Esophagus muscularis mucosa (tissue), 4 donors: Measurements from ENCODE around the gene EXOC1.

Experiments
- CTCF ChIP-seq, 3 experiments: fragments of 200-600 bp in 2 of 3; fragments of 450-650 bp in 1 of 3; sonication (generic) in 2 of 3; IDR thresholded peaks; one replicate each; pipeline ENCODE4 v1.5.1; 2017 to 2019; ENCODE audit warnings: antibody characterized with exemption in 3 of 3, mild to moderate bottlenecking in 2 of 3, moderate library complexity in 1 of 3
- EP300 ChIP-seq: sonication (generic); formaldehyde crosslinking; IDR thresholded peaks from one replicate; pipeline ENCODE4 v1.6.1; 2017; ENCODE audit warnings: antibody characterized with exemption
- POLR2A ChIP-seq: fragments of 450-650 bp; IDR thresholded peaks from one replicate; pipeline ENCODE4 v1.6.1; 2017; ENCODE audit warnings: antibody characterized with exemption, moderate library complexity, mild to moderate bottlenecking, low read depth
- POLR2AphosphoS5 ChIP-seq, 2 donors: sonication (generic); formaldehyde crosslinking; IDR thresholded peaks; one replicate each; pipeline ENCODE4 v1.6.1; 2017; ENCODE audit warnings: antibody characterized with exemption in 2 of 2

DNA sequence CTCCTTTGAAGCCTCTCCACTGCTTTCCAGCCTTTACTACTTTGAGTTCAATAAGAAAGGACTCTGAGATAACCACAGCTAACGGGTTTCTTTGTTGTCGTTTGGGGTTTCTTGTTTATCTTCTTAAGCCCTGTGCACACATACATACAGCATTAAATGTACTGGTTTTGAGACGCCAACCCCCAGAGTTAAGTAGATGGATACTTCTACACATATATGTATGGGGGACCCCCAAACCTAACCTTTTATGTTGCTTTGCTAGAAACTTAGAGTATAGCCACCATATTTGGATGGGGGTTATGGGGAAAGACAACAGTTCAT, 96.0 kb downstream of the EXOC1 start:
- no peak for TF ChIP-seq CTCF (IDR thresholded peaks at IDR 0.05)
- no peak for TF ChIP-seq POLR2A
- TF ChIP-seq EP300, result no peak
- TF ChIP-seq POLR2AphosphoS5 (IDR thresholded peaks at IDR 0.05), result no peak
